Muscle of arm (tissue), 14 donors: ENCODE results near the gene RPRD1A. TPM values are rescaled to one million over a fixed set of nuclear protein-coding genes. Genes with fewer than 3 reads are reported as not detected.
"Not testable (repeated sequence)": the region's sequence is repeated elsewhere in the genome, so short reads cannot be mapped to it uniquely, and the experiment has no call there.

Experiments
- DNase-seq: peaks from one replicate; pipeline ENCODE4 v3.0.0-alpha.2; 2013
- long read RNA-seq, 11 donors: transcript quantifications; one replicate each; lab custom pipeline, GENCODE V29; 2026
- polyA plus RNA-seq, 12 donors: library from polyadenylated mRNA; unstranded; fragments of 120-200 nt; gene quantifications; one replicate each; pipeline ENCODE4 v1.2.1, GENCODE V29; 2013; ENCODE audit not compliant: insufficient read length in 12 of 12

The RPRD1A gene, protein sequence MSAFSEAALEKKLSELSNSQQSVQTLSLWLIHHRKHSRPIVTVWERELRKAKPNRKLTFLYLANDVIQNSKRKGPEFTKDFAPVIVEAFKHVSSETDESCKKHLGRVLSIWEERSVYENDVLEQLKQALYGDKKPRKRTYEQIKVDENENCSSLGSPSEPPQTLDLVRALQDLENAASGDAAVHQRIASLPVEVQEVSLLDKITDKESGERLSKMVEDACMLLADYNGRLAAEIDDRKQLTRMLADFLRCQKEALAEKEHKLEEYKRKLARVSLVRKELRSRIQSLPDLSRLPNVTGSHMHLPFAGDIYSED
- polyA plus RNA-seq, result 10 to 100 TPM in 11 of 12 donors, not detected in 1; 38.9 to 52.8 (median 46.6) TPM
- long read RNA-seq, donor 1, full-length matches to known transcripts, result 8 of 14 reads
- long read RNA-seq, donor 1, partial matches to known transcripts, result 6 of 14 reads
- long read RNA-seq, donor 1, other reads (novel, unspliced or antisense), result 0 of 14 reads
- long read RNA-seq, donor 2, full-length matches to known transcripts, result 14 of 14 reads
- long read RNA-seq, donor 2, partial matches to known transcripts, result 0 of 14 reads
- long read RNA-seq, donor 2, other reads (novel, unspliced or antisense), result 0 of 14 reads
- long read RNA-seq, donor 3, full-length matches to known transcripts, result 5 of 5 reads
- long read RNA-seq, donor 3, partial matches to known transcripts, result 0 of 5 reads
- long read RNA-seq, donor 3, other reads (novel, unspliced or antisense), result 0 of 5 reads
- long read RNA-seq, donor 4, full-length matches to known transcripts, result 5 of 5 reads
- long read RNA-seq, donor 4, partial matches to known transcripts, result 0 of 5 reads
- long read RNA-seq, donor 4, other reads (novel, unspliced or antisense), result 0 of 5 reads
- long read RNA-seq, donor 5, full-length matches to known transcripts, result 9 of 20 reads
- long read RNA-seq, donor 5, partial matches to known transcripts, result 11 of 20 reads
- long read RNA-seq, donor 5, other reads (novel, unspliced or antisense), result 0 of 20 reads
- long read RNA-seq, donor 6, full-length matches to known transcripts, result 9 of 9 reads
- long read RNA-seq, donor 6, partial matches to known transcripts, result 0 of 9 reads
- long read RNA-seq, donor 6, other reads (novel, unspliced or antisense), result 0 of 9 reads
- long read RNA-seq, donor 7, full-length matches to known transcripts, result 7 of 7 reads
- long read RNA-seq, donor 7, partial matches to known transcripts, result 0 of 7 reads
- long read RNA-seq, donor 7, other reads (novel, unspliced or antisense), result 0 of 7 reads
- long read RNA-seq, donor 8, full-length matches to known transcripts, result 30 of 30 reads
- long read RNA-seq, donor 8, partial matches to known transcripts, result 0 of 30 reads
- long read RNA-seq, donor 8, other reads (novel, unspliced or antisense), result 0 of 30 reads
- long read RNA-seq, donor 9, full-length matches to known transcripts, result 5 of 5 reads
- long read RNA-seq, donor 9, partial matches to known transcripts, result 0 of 5 reads
- long read RNA-seq, donor 9, other reads (novel, unspliced or antisense), result 0 of 5 reads
- long read RNA-seq, donor 10, full-length matches to known transcripts, result 7 of 7 reads
- long read RNA-seq, donor 10, partial matches to known transcripts, result 0 of 7 reads
- long read RNA-seq, donor 10, other reads (novel, unspliced or antisense), result 0 of 7 reads
- long read RNA-seq, donor 11, full-length matches to known transcripts, result 10 of 10 reads
- long read RNA-seq, donor 11, partial matches to known transcripts, result 0 of 10 reads
- long read RNA-seq, donor 11, other reads (novel, unspliced or antisense), result 0 of 10 reads

GRCh38 chr18:36067055-36067957, at the start of gene RPRD1A:
Gene RPRD1A (minus strand): TSS chr18:36067559. CDS start chr18:36067404, 155 bp downstream.
- peak; percentile 94 for DNase-seq

DNA sequence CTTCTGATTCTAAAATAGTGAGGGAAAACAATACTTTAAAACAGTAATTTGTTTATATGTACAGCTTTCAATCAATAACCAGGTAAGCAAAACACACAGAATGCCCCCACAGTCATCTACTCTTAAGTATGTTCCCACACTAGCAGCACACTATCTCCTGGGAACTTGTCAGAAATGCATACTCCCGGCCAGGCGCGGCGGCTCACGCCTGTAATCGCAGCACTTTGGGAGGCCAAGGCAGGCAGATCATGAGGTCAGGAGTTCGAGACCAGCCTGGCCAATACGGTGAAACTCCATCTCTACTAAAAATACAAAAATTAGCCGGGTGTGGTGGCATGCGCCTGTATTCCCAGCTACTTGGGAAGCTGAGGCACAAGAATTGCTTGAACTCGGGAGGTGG, 49.4 kb upstream of the RPRD1A start:
- DNase-seq, result not testable (repeated sequence)

DNA sequence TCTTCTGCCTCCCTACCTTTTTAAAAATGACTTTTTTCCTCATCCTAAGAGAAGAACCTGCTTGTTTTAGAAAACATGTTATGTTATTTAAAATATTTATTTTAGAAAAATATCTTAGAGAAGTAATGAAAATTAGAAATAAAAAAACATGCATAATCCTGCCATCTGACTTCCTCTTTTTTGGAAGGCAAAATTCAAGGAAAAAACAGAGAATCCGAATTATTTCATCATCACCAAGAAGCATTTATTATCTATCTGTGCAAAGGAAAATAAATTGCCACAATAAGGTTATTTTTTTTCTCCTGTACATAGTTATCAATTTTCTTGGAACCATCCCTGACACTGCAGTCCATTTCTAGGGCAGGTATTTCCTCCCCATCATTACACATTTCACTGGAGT, 47.4 kb upstream of the RPRD1A start:
- DNase-seq, result no peak

GRCh38 chr18:36114251-36114650, 46.9 kb upstream of the RPRD1A start:
- DNase-seq, result no peak

GRCh38 chr18:36112302-36112701, 44.9 kb upstream of the RPRD1A start:
- DNase-seq, result no peak

DNA sequence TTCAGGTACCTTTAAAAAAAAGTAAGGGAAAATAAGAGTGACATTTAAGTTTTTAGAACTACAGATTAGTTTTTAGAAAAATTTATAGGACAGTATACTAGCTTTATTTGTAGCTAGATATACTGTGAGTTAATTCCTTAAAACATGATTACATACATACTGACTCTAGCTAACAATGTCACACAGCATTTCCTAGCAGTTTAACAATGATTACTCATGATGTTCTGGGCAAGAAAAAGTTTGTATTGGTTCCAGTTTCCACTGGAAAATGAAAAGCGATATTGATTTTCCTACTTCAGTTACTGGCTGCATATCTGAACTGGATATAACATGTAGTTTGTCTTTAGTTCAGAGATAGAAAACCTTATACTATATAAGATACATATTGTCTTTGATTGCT, 42.4 kb upstream of the RPRD1A start:
- DNase-seq, result no peak

DNA sequence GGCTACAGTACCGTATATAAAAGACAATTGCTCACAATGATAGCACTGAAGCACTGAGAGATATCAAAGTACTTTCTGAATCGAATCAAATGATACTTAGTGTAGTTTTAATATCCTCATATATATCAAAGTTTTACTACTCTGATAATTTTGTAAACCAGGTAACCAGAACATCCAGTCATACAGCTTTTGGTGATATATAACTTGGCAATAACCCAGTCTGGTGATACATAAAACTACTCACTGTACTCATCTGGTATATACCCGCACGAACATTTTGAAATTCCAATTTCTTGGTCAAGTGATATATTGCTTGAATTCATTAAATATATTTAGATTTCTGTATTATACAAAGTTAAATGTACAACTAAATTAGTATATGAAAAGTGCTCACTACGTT, 41.2 kb upstream of the RPRD1A start:
- DNase-seq, result no peak

- DNase-seq, result no peak
These were observed 40.8 kb upstream of the RPRD1A start for GRCh38 chr18:36108196-36108595.

GRCh38 chr18:36107477-36107876, 40.1 kb upstream of the RPRD1A start:
- DNase-seq, result no peak

GRCh38 chr18:36104749-36105148, 37.4 kb upstream of the RPRD1A start:
- no peak for DNase-seq

DNA sequence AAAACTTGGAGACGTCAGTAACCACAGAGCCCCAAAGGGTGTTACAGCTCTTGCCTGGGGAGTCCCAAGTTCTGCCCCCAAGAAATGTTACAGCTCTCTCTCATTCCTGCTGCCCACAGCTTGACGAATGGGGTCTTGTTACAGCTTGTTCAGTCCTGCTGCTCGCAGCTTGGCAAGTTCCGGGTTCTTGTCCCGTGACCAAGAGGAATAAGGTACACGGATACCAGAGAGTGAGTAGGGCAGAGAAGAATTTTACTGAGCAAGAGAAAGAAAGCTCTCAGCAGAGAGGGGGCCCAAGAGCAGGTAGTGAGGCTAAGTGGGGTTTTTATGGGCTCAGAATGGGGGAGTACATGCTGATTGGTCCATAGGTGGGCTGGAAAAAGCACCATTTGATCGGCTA, 34.6 kb upstream of the RPRD1A start:
- DNase-seq, result no peak

- DNase-seq, result no peak
These were observed 32.0 kb upstream of the RPRD1A start for GRCh38 chr18:36099311-36099710.

GRCh38 chr18:36096955-36097354, 29.6 kb upstream of the RPRD1A start:
- no peak for DNase-seq

DNA sequence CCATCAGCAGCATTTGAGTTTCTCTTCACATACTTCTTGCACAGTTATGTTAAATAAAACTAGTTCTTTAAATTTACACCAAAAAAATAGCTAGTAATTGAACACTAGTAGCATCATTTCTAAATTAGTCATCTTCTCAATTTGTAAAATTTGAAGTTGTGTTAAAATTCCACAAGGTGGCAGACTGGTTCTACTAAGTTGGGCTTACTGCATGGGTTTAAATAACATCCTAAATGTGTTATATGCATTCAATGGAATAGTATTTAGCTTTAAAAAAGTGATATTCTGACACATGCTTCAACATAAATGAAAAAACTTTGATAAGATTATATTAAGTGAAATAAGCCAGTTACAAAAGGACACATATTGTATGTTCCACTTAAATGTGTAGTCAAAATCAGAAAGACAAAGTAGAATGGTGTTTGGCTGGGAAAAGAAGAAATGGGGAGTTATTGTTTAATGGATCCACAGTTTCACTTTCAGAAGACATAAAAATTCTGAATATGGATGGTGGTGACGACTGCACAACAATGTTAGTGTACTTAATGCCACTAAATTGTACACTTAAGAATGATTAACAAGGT, 28.7 kb upstream of the RPRD1A start:
- DNase-seq, result peak; percentile 24

- DNase-seq, result no peak
These were observed 27.1 kb upstream of the RPRD1A start for GRCh38 chr18:36094431-36094830.

DNA sequence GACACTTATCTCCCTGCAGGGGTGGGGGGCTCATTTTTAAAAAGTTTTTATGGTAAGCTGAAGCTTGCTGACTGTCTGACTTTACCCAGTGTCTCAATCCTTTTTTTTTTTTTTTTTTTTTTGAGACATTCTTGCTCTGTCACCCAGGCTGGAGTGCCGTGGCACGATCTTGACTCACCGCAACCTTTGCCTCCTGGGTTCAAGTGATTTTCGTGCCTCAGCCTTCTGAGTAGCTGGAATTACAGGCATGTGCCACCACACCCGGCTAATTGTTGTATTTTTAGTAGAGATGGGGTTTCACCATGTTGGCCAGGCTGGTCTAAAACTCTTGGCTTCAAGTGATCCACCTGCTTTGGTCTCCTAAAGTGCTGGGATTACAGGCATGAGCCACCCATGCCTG, 24.8 kb upstream of the RPRD1A start:
- not testable (repeated sequence) for DNase-seq

DNA sequence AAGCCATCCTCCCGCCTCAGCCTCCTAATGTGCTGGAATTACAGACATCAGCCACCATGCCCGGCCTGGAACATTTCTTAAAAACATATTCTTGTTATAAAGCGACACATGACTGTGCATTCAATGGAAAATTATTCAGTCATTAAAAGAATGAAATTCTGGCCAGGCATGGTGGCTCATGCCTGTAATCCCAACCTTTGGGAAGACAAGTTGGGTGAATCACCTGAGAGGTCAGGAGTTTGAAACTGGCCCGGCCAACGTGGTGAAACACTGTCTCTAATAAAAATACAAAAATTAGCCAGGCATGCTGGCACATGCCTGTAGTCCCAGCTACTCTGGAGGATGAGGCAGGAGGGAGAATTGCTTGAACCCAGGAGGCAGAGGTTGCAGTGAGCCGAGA, 21.6 kb upstream of the RPRD1A start:
- no peak for DNase-seq

GRCh38 chr18:36088256-36088655, 20.9 kb upstream of the RPRD1A start:
- no peak for DNase-seq

DNA sequence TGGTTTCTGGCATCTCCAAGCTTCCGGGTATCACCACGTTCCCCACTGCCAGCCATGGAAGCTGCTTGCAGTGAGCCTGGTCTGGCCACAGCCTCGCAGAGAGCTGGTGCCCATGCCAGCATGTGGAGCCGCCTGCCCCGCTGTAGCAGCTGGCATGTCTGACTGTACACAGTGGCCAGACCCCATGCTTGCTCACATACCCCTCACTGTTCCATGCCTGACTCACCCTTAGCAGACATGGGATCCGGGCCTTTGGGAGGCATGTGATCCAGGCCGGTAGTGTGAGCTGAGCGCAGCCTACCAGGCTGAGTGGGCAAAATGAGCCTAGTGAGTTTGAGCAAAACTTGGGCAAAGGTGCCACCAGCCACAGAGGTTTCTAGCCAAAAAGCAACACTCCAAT, 18.8 kb upstream of the RPRD1A start:
- no peak for DNase-seq
